Body of pancreas (tissue), 4 donors: ENCODE measurements around the gene MBNL1. TPM values are rescaled to one million over a fixed set of nuclear protein-coding genes. Genes with fewer than 3 reads are reported as not detected.

Experiments used
- ATAC-seq: fragments of 150-250 bp; one replicate; pipeline ENCODE4 v1.9.1; 2016
- DNase-seq, 4 donors: peaks; one replicate each; pipeline ENCODE4 v3.0.0-alpha.2; 2019
- H3K27ac ChIP-seq, 4 donors: fragments of 200-600 bp; sonication (generic); 1 replicate in 3 of 4; 2 replicates in 1 of 4; pipeline versions ENCODE4 v1.5.1 to v1.6.1; 2016 to 2019; ENCODE audit warnings: mild to moderate bottlenecking in 1 of 4, mixed read lengths in 1 of 4, moderate library complexity in 1 of 4
- H3K27me3 ChIP-seq, 2 donors: fragments of 200-600 bp; sonication (generic); one replicate each; pipeline ENCODE4 v1.6.0; 2016; ENCODE audit warnings: mild to moderate bottlenecking in 1 of 2
- H3K36me3 ChIP-seq, 2 donors: fragments of 200-600 bp; sonication (generic); replicated peaks in 1 of 2; 2 replicates each; pipeline ENCODE4 v1.5.1; 2016; ENCODE audit warnings: low read depth in 2 of 2; ENCODE audit not compliant: insufficient read depth in 1 of 2
- H3K4me1 ChIP-seq: fragments of 200-600 bp; sonication (generic); one replicate; pipeline ENCODE4 v1.6.0; 2016
- H3K4me3 ChIP-seq, 2 donors: fragments of 200-600 bp; sonication (generic); 1 replicate in 1 of 2; 2 replicates in 1 of 2; pipeline ENCODE4 v1.5.1; 2016 to 2019
- H3K9me3 ChIP-seq, 3 donors: fragments of 200-600 bp; sonication (generic); 1 replicate in 2 of 3; 2 replicates in 1 of 3; pipeline ENCODE4 v1.5.1; 2016
- POLR2A ChIP-seq, 3 donors: fragments of 450-650 bp; IDR thresholded peaks; one replicate each; pipeline ENCODE4 v1.6.1; 2016; ENCODE audit warnings: antibody characterized with exemption in 3 of 3, mild to moderate bottlenecking in 2 of 3
- WGBS, 2 donors: methylation state at CpG; one replicate each; pipeline ENCODE4 v1.1.5; 2017; 5-methylcytosine and 5-hydroxymethylcytosine counted together
- intact Hi-C: fragments of 100-400 bp; cut with DNase I; formaldehyde crosslinking; loops from one replicate; pipeline ENCODE4 v1.15.1; 2023
- total RNA-seq, 2 donors: library from RNA; depleted of rRNA; stranded (reverse); fragments of >200 nt; gene quantifications; one replicate each; pipeline ENCODE4 v1.1.0, GENCODE V29; 2016
- TF ChIP-seq, protein P1 (sequence below), 7 experiments: fragments of 450-650 bp in 4 of 7; fragments of 200-600 bp in 3 of 7; sonication (generic) in 3 of 7; IDR thresholded peaks; one replicate each; pipeline ENCODE4 v1.5.1; 2016 to 2019; ENCODE audit warnings: antibody characterized with exemption in 7 of 7

The MBNL1 gene
- total RNA-seq, 2 donors from 2014 or later = 77.3 to 82.4 TPM

DNA sequence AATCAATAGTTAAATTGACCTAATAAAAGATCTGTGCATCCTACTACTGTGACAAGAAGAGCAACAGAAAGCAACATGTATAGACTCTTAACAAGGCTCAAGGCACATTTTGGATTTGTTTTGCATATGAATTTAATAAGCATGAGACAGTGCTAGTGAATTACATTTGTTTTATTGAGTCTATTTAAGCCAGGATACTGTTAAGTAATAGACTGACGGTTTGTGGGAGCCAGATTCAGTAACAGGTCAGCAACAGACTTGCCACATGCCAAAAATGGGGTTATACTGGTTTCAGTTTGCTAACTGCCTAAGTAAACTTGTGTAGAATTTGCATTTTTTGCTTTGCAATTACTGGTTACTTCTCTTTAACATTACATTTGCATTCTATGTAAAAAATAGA is 54.0 kb downstream of the MBNL1 start:
- H3K4me1 ChIP-seq = peaks cover 30% of the 10 kb centered on the region
- intact Hi-C loops = no loop called here
- no peaks in the 10 kb centered on the region for H3K9me3 ChIP-seq
- H3K36me3 ChIP-seq = no peaks in the 10 kb centered on the region
- H3K4me3 ChIP-seq = no peak overlapping the region
- no peak for TF ChIP-seq POLR2A (IDR thresholded peaks at IDR 0.05)
- TF ChIP-seq, protein P1, sequence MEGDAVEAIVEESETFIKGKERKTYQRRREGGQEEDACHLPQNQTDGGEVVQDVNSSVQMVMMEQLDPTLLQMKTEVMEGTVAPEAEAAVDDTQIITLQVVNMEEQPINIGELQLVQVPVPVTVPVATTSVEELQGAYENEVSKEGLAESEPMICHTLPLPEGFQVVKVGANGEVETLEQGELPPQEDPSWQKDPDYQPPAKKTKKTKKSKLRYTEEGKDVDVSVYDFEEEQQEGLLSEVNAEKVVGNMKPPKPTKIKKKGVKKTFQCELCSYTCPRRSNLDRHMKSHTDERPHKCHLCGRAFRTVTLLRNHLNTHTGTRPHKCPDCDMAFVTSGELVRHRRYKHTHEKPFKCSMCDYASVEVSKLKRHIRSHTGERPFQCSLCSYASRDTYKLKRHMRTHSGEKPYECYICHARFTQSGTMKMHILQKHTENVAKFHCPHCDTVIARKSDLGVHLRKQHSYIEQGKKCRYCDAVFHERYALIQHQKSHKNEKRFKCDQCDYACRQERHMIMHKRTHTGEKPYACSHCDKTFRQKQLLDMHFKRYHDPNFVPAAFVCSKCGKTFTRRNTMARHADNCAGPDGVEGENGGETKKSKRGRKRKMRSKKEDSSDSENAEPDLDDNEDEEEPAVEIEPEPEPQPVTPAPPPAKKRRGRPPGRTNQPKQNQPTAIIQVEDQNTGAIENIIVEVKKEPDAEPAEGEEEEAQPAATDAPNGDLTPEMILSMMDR (IDR thresholded peaks at IDR 0.05) = no peak
- no peaks in the 10 kb centered on the region for H3K27me3 ChIP-seq
- ATAC-seq (no peak), DNase-seq (no peak)
- 5 to 11% methylated on average over 1 of the region's 1 CpG for WGBS, 2 donors
- H3K27ac ChIP-seq = peak overlapping the region in 1 of 4 donors; percentile 30

DNA sequence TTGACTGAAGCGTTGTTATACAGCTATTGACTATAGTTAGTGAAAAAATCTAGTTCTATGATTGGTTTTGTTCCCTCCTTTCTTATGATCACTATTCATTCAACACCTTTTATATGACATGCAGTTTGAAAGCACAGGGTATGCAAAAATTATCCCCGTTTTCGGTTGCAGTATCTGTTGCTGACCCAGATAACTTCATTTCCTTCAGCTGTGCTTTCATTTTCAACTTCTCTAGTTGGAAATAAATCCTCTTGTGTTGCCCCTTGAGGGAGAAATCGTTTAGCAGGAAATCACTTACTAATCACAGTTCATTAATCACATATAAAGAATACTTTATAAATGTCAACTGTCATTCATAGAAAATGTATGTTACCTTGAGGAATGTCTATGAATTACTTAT is 55.1 kb downstream of the MBNL1 start:
- Histone ChIP-seq H3K36me3 (no peaks in the 10 kb centered on the region), H3K27me3 (no peaks in the 10 kb centered on the region), H3K27ac (peak overlapping the region in 1 of 4 donors; percentile 30), H3K4me3 (no peak overlapping the region), H3K4me1 (peaks cover 33% of the 10 kb centered on the region), H3K9me3 (no peaks in the 10 kb centered on the region)
- ATAC-seq = no peak
- DNase-seq = no peak
- 64 to 69% methylated on average over 4 of the region's 4 CpGs for WGBS, 2 donors
- no peak for TF ChIP-seq POLR2A (IDR thresholded peaks at IDR 0.05)
- TF ChIP-seq, protein P1 (IDR thresholded peaks at IDR 0.05) = no peak
- intact Hi-C loops = no loop called here

DNA sequence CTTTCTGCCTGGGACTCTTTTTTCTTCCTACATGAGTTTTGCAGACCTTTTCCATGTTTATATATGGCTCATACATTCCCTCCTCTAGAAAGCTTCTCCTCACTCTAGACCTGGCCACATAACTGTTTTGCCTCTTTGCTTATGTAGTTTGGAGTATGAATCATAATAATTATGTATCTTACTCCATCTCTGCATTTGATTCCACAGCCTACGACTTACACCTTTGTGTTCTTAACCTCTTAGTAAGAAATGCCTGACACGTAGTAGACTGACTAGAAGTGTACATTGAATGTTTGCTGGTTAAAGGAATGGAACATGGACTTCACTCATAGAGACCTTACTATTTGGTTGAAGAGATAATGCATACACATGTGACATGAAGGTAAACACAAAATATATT is 56.4 kb downstream of the MBNL1 start:
- no peaks in the 10 kb centered on the region for H3K36me3 ChIP-seq
- intact Hi-C loops = no loop called here
- ATAC-seq (no peak), DNase-seq (no peak)
- H3K4me3 ChIP-seq = no peak overlapping the region
- H3K27me3 ChIP-seq = no peaks in the 10 kb centered on the region
- 66 to 77% methylated on average over 2 of the region's 2 CpGs for WGBS, 2 donors
- H3K27ac ChIP-seq = no peak overlapping the region
- no peaks in the 10 kb centered on the region for H3K9me3 ChIP-seq
- no peak for TF ChIP-seq POLR2A (IDR thresholded peaks at IDR 0.05)
- TF ChIP-seq, protein P1 (IDR thresholded peaks at IDR 0.05) = no peak
- H3K4me1 ChIP-seq = peaks cover 35% of the 10 kb centered on the region

DNA sequence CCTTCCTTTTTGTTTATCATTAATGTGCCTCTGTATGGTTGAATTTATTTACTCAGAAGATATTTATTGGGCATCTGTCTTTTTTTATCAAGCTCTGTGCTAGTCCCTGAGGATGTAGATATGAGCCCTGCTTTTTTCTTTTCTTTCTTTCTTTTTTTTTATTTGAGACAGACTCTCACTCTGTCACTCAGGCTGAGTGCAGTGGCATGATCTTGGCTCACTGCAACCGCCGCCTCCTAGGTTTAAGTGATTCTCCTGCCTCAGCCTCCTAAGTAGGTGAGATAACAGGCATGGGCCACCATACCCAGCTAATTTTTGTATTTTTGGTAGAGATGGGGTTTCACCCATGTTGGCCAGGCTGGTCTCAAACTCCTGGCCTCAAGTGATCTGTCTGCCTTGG is 58.5 kb downstream of the MBNL1 start:
- Histone ChIP-seq H3K27ac (peak overlapping the region in 2 of 4 donors; percentile 40 to 83), H3K27me3 (no peaks in the 10 kb centered on the region), H3K36me3 (no peaks in the 10 kb centered on the region), H3K4me3 (no peak overlapping the region), H3K4me1 (peaks cover 33% of the 10 kb centered on the region), H3K9me3 (no peaks in the 10 kb centered on the region)
- DNase-seq (no peak), ATAC-seq (no peak)
- intact Hi-C loops = no loop called here
- TF ChIP-seq POLR2A (IDR thresholded peaks at IDR 0.05) = no peak
- TF ChIP-seq, protein P1 (IDR thresholded peaks at IDR 0.05) = no peak
- WGBS, 2 donors = 93 to 95% methylated on average over 2 of the region's 2 CpGs

DNA sequence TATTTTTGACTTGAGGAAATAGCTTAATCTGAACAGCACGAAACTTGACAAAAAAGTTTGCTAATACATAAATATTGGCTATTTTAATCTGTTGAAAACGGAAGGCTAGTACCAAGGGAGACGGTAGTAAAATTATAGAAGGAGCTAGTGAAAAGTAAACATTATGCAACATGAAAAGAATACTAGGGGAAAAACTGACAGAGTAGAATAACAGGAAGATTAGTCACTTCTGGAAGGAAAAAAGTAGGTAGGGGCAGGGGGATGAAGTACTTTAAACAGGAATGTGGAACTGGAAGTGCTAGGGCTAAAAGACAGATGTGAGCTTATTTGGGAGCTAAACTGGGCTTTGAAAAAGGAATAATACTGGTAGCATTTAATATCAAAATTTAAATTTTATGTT is 60.1 kb downstream of the MBNL1 start:
- no peaks in the 10 kb centered on the region for H3K27me3 ChIP-seq
- H3K4me1 ChIP-seq = peaks cover 40% of the 10 kb centered on the region
- ATAC-seq (peak; percentile 93), DNase-seq (peak in 1 of 4 donors; percentile 22)
- WGBS, 2 donors = 7 to 11% methylated on average over 3 of the region's 3 CpGs
- intact Hi-C loops = no loop called here
- H3K9me3 ChIP-seq = no peaks in the 10 kb centered on the region
- H3K4me3 ChIP-seq = no peak overlapping the region
- no peaks in the 10 kb centered on the region for H3K36me3 ChIP-seq
- TF ChIP-seq POLR2A (IDR thresholded peaks at IDR 0.05) = no peak
- H3K27ac ChIP-seq = peak overlapping the region in 3 of 4 donors; percentile 53 to 83 (median 69)
